IMR-90 (cell line): ENCODE data around the gene SLC27A1. TPM values are rescaled to one million over a fixed set of nuclear protein-coding genes. Genes with fewer than 3 reads are reported as not detected.

Experiments used
- ATAC-seq: fragments of 200-7000 bp; cut with Tn5 transposase; 2 replicates; pipeline ENCODE4 v1.9.1; 2020; ENCODE audit warnings: low read depth, mild to moderate bottlenecking, moderate library complexity
- BruUV-seq: library from RNA; stranded (reverse); fragments of 400-500 nt; replicated peaks from 2 replicates; lab custom pipeline; 2021; lab: Mats Ljungman, UMichigan
- CTCF ChIA-PET: fragments of 300-600 bp; formaldehyde crosslinking; extraction: SDS; loops from one replicate; lab custom pipeline; 2021; ENCODE audit warnings: antibody characterized with exemption; lab: Yijun Ruan, JAX
- POLR2A ChIA-PET: fragments of 300-600 bp; sonication (Branson Sonifier 250); formaldehyde crosslinking; loops from one replicate; lab custom pipeline; 2022; ENCODE audit warnings: antibody characterized with exemption; ENCODE audit not compliant: unreplicated experiment; lab: Charles Lee
- DNase-seq: peaks from one replicate; pipeline ENCODE4 v3.0.0; 2013
- H2AFZ ChIP-seq: replicated peaks from 2 replicates; pipeline ENCODE3; 2013; ENCODE audit warnings: low read length, mild to moderate bottlenecking; ENCODE audit not compliant: poor library complexity
- H2AK5ac ChIP-seq: 2 replicates; pipeline ENCODE4 v1.6.1; 2013; ENCODE audit warnings: low read depth, low read length, inconsistent platforms
- H2AK9ac ChIP-seq: replicated peaks from 2 replicates; pipeline ENCODE3; 2013; ENCODE audit warnings: mild to moderate bottlenecking, low read depth, low read length, moderate library complexity; ENCODE audit not compliant: poor library complexity
- H2BK120ac ChIP-seq: 2 replicates; pipeline ENCODE4 v1.6.1; 2013; ENCODE audit warnings: low read depth, low read length, inconsistent platforms
- H2BK15ac ChIP-seq: 3 replicates; pipeline ENCODE4 v1.6.1; 2013; ENCODE audit warnings: low read depth, low read length, inconsistent platforms
- H2BK20ac ChIP-seq: 2 replicates; pipeline ENCODE4 v1.6.1; 2013; ENCODE audit warnings: low read depth, mild to moderate bottlenecking, inconsistent platforms, low read length, moderate library complexity
- H2BK5ac ChIP-seq: 2 replicates; pipeline ENCODE4 v1.6.1; 2013; ENCODE audit warnings: mild to moderate bottlenecking, low read depth, low read length, inconsistent platforms; ENCODE audit not compliant: poor library complexity, severe bottlenecking
- H3K14ac ChIP-seq: replicated peaks from 2 replicates; pipeline ENCODE4 v1.6.1; 2013; ENCODE audit warnings: low read depth, low read length, inconsistent platforms
- H3K18ac ChIP-seq: 2 replicates; pipeline ENCODE4 v1.6.1; 2013; ENCODE audit warnings: low read depth, low read length, control low read depth
- H3K23ac ChIP-seq: 2 replicates; pipeline ENCODE4 v1.6.1; 2013; ENCODE audit warnings: low read depth, low read length, inconsistent platforms
- H3K27ac ChIP-seq: 2 replicates; pipeline ENCODE4 v1.5.1; 2013; ENCODE audit warnings: mild to moderate bottlenecking, control low read depth, low read length; ENCODE audit not compliant: insufficient read depth
- H3K27me3 ChIP-seq: 2 replicates; pipeline ENCODE4 v1.6.1; 2013; ENCODE audit warnings: low read length; ENCODE audit not compliant: control insufficient read depth, insufficient read depth
- H3K36me3 ChIP-seq: 2 replicates; pipeline ENCODE4 v1.6.1; 2013; ENCODE audit warnings: low read length, mixed read lengths; ENCODE audit not compliant: control insufficient read depth, insufficient read depth
- H3K4ac ChIP-seq: 2 replicates; pipeline ENCODE4 v1.6.1; 2013; ENCODE audit warnings: low read depth, low read length, inconsistent platforms
- H3K4me1 ChIP-seq: 2 replicates; pipeline ENCODE4 v1.6.1; 2013; ENCODE audit warnings: low read length, mixed read lengths; ENCODE audit not compliant: control insufficient read depth, insufficient read depth
- H3K4me2 ChIP-seq: 2 replicates; pipeline ENCODE4 v1.6.1; 2013; ENCODE audit warnings: low read depth, mild to moderate bottlenecking, control low read depth, low read length, moderate library complexity
- H3K4me3 ChIP-seq: 2 replicates; pipeline ENCODE4 v1.5.1; 2013; ENCODE audit warnings: low read depth, mild to moderate bottlenecking, control low read depth, low read length, moderate library complexity; ENCODE audit not compliant: insufficient read depth
- H3K56ac ChIP-seq: 2 replicates; pipeline ENCODE4 v1.6.1; 2013; ENCODE audit warnings: low read length, inconsistent platforms; ENCODE audit not compliant: insufficient read depth; ENCODE audit errors: extremely low read depth
- H3K79me1 ChIP-seq, 2 experiments: 2 replicates each; pipeline ENCODE4 v1.6.1; 2013; ENCODE audit warnings: low read length in 2 of 2, inconsistent platforms in 1 of 2, low read depth in 1 of 2
- H3K9ac ChIP-seq: 2 replicates; pipeline ENCODE4 v1.6.1; 2013; ENCODE audit warnings: low read depth, low read length, control low read depth
- H3K9me1 ChIP-seq: 2 replicates; pipeline ENCODE4 v1.6.1; 2013; ENCODE audit warnings: low read length, inconsistent platforms; ENCODE audit not compliant: insufficient read depth
- H3K9me3 ChIP-seq: 2 replicates; pipeline ENCODE4 v1.6.1; 2013; ENCODE audit warnings: low read length; ENCODE audit not compliant: control insufficient read depth, insufficient read depth
- H4K20me1 ChIP-seq: 2 replicates; pipeline ENCODE4 v1.6.1; 2013; ENCODE audit warnings: low read length, inconsistent platforms; ENCODE audit not compliant: insufficient read depth
- H4K5ac ChIP-seq: 2 replicates; pipeline ENCODE4 v1.6.1; 2013; ENCODE audit warnings: mild to moderate bottlenecking, low read depth, low read length, control low read depth
- H4K8ac ChIP-seq, 2 experiments: 2 replicates each; pipeline ENCODE4 v1.6.1; 2013; ENCODE audit warnings: low read depth in 2 of 2, low read length in 2 of 2, control low read depth in 1 of 2, inconsistent platforms in 1 of 2
- H4K91ac ChIP-seq: 2 replicates; pipeline ENCODE4 v1.6.1; 2013; ENCODE audit warnings: low read depth, low read length, inconsistent platforms; ENCODE audit not compliant: insufficient read depth
- BHLHE40 ChIP-seq: fragments of 150-350 bp; IDR thresholded peaks from 2 replicates; pipeline ENCODE4 v1.6.1; 2016; ENCODE audit warnings: mild to moderate bottlenecking, low read depth, low read length
- CEBPB ChIP-seq: IDR thresholded peaks from 2 replicates; pipeline ENCODE4 v1.6.1; 2012; ENCODE audit warnings: low read depth, low read length, improper control_type of control experiment
- CHD1 ChIP-seq: IDR thresholded peaks from 2 replicates; pipeline ENCODE4 v1.6.1; 2012; ENCODE audit warnings: low read depth, low read length, improper control_type of control experiment
- CTCF ChIP-seq: conservative IDR thresholded peaks from 2 replicates; pipeline ENCODE4 v1.5.1; 2012; ENCODE audit warnings: mild to moderate bottlenecking, low read depth, low read length, improper control_type of control experiment
- ELK1 ChIP-seq: fragments of 150-350 bp; IDR thresholded peaks from 2 replicates; pipeline ENCODE4 v1.6.1; 2016; ENCODE audit warnings: low read depth, mild to moderate bottlenecking, low read length, moderate library complexity, borderline replicate concordance
- MAFK ChIP-seq: IDR thresholded peaks from 2 replicates; pipeline ENCODE4 v1.6.1; 2012; ENCODE audit warnings: low read depth, low read length, improper control_type of control experiment
- MAZ ChIP-seq: IDR thresholded peaks from 2 replicates; pipeline ENCODE4 v1.6.1; 2012; ENCODE audit warnings: low read depth, mild to moderate bottlenecking, low read length, improper control_type of control experiment, moderate library complexity, borderline replicate concordance
- MXI1 ChIP-seq: IDR thresholded peaks from 2 replicates; pipeline ENCODE4 v1.6.1; 2012; ENCODE audit warnings: low read depth, mild to moderate bottlenecking, low read length, moderate library complexity, borderline replicate concordance
- POLR2A ChIP-seq: IDR thresholded peaks from 2 replicates; pipeline ENCODE4 v1.6.1; 2012; ENCODE audit warnings: mild to moderate bottlenecking, low read depth, low read length
- RFX5 ChIP-seq: IDR thresholded peaks from 2 replicates; pipeline ENCODE4 v1.8.0; 2012; ENCODE audit warnings: low read depth, mild to moderate bottlenecking, low read length, moderate library complexity
- SMC3 ChIP-seq: fragments of 150-350 bp; IDR thresholded peaks from 2 replicates; pipeline ENCODE4 v1.6.1; 2016; ENCODE audit warnings: low read depth, mild to moderate bottlenecking, antibody characterized with exemption, low read length, moderate library complexity
- WGBS, 2 experiments: methylation state at CpG; one replicate each; pipeline versions ENCODE4 v1.1.5 to v1.1.7; 2013; ENCODE audit warnings: missing lambda C conversion rate in 2 of 2; ENCODE audit not compliant: insufficient read length in 1 of 2; ENCODE audit errors: extremely low coverage in 2 of 2; 5-methylcytosine and 5-hydroxymethylcytosine counted together
- dilution Hi-C: fragments of 300-500 bp; cut with HindIII; formaldehyde crosslinking; loops from one replicate; pipeline ENCODE4 v1.14.3; 2018; ENCODE audit warnings: low sequenced_read_pairs; ENCODE audit not compliant: unreplicated experiment
- in situ Hi-C: fragments of 300-500 bp; cut with MboI; formaldehyde crosslinking; loops from 3 replicates; pipeline ENCODE4 v1.14.3; 2019; ENCODE audit warnings: low sequenced_read_pairs, inconsistent platforms, mixed read lengths
- intact Hi-C: fragments of 100-400 bp; cut with micrococcal nuclease; formaldehyde crosslinking; loops from 2 replicates; pipeline ENCODE4 v1.10.0; 2022
- polyA plus RNA-seq, 3 experiments: library from polyadenylated mRNA; depleted of rRNA; stranded (reverse); fragments of >200 nt; gene quantifications; 2 replicates each; pipeline ENCODE4 v1.2.3, GENCODE V29; 2012; ENCODE audit warnings: low replicate concordance in 1 of 3
- total RNA-seq: library from RNA; depleted of rRNA; stranded (reverse); fragments of >200 nt; gene quantifications from 2 replicates; pipeline ENCODE4 v1.2.3, GENCODE V29; 2012

Gene SLC27A1
- total and polyA plus RNA-seq, 2 of the 4 experiments (the other 2 are of a cell fraction) = 4.8 to 12.9 TPM

- TF ChIP-seq RFX5 = no peak
Measured at GRCh38 chr19:17467471-17468301, 2.6 kb upstream of the SLC27A1 start (continued).

DNA sequence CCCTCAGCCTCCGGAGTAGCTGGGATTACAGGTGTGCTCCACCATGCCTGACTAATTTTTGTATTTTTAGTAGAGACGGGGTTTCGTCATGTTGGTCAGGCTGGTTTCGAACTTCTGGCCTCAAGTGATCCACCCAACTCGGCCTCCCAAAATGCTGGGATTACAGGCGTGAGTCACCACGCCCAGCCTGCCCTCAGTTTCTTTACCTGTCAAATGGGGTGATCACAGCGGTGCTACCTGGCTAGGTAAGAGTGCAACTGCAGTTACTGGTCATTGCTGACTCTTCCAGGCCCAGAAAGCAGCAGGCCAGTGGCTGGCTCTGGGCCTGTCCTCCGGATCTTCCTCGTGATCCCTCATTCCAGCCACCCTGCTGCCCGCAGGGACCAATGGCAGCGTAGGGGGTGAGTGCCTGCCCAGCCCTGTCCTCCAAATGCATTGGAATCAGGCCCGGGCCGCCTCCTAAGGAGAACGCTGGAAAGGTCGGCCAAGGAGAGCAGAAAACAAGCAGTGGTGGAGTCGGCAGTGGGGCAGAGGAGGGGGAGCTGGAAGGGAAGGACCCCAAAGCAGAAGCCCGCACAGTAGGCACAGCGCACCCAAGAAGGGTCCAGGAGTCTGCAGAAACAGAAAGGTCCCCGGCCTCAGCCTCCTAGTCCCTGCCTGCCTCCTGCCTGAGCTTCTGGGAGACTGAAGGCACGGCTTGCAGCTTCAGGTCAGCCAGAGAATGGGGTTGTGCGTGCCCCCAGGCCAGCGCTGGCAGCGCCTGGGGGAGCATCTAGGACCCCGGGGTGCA lies 1.8 kb upstream of the SLC27A1 start:
- in situ Hi-C loops = no loop called here
- TF ChIP-seq POLR2A (no peak), CHD1 (no peak), MAFK (no peak), SMC3 (no peak), ELK1 (no peak), CTCF (no peak), MAZ (no peak), CEBPB (no peak), BHLHE40 (no peak), MXI1 (no peak)
- peak overlapping the region; percentile 34 for H3K4ac ChIP-seq
- H2AFZ ChIP-seq = peak overlapping the region; percentile 94
- H2BK15ac ChIP-seq = no peak overlapping the region; the same call in 2 of the 3 replicates
- H3K36me3 ChIP-seq = no peaks in the 10 kb centered on the region
- peaks cover 10% of the 10 kb centered on the region for H3K4me1 ChIP-seq
- no peak overlapping the region for H3K14ac ChIP-seq
- POLR2A ChIA-PET = no interaction called here
- H4K8ac ChIP-seq = peak overlapping the region; percentile 53 to 60; a peak in 3 of 4 replicates
- H3K56ac ChIP-seq = no peak overlapping the region
- H2BK20ac ChIP-seq = no peak overlapping the region
- H2BK120ac ChIP-seq = no peak overlapping the region; the same call in 1 of the 2 replicates
- dilution Hi-C loops = no loop called here
- 0 out of 2 replicates have a peak overlapping the region, but pooled peaks have one; percentile 13 for H2AK5ac ChIP-seq
- H3K9me1 ChIP-seq = no peaks in the 10 kb centered on the region
- intact Hi-C loops = no loop called here
- no peak overlapping the region for H2BK5ac ChIP-seq
- H3K79me1 ChIP-seq = peaks cover 4 to 28% of the 10 kb centered on the region in 2 experiments; a peak in 3 of 4 replicates
- H3K9me3 ChIP-seq = no peaks in the 10 kb centered on the region
- H3K23ac ChIP-seq = no peak overlapping the region
- no peak overlapping the region for H3K18ac ChIP-seq
- CTCF ChIA-PET = no interaction called here
- H4K20me1 ChIP-seq = peaks cover 6% of the 10 kb centered on the region; the same call in 1 of the 2 replicates
- no peak overlapping the region for H3K27ac ChIP-seq
- peaks cover 3% of the 10 kb centered on the region; the same call in 1 of the 2 replicates for H3K27me3 ChIP-seq
- DNase-seq (no peak), ATAC-seq (no peak)
- BruUV-seq = no TSS peak
- H3K9ac ChIP-seq = peak overlapping the region; percentile 15; the same call in 1 of the 2 replicates
- H4K91ac ChIP-seq = no peak overlapping the region; the same call in 1 of the 2 replicates
- no peak overlapping the region; the same call in 1 of the 2 replicates for H3K4me3 ChIP-seq
- H2AK9ac ChIP-seq = peak overlapping the region; percentile 86
- H3K4me2 ChIP-seq = peak overlapping the region; percentile 81
- 51% methylated on average over 21 of the region's 25 CpGs; no CpG with 5 or more reads in 1 of the 2 experiments for WGBS, 2 experiments
- peak overlapping the region; percentile 6 for H4K5ac ChIP-seq
